GM20000 (cell line): ENCODE measurements around the gene PSAT1.
A peak's percentile ranks its signal among the peaks of the same experiment; 100 is the strongest.

ENCODE experiments used
- DNase-seq: peaks from one replicate; pipeline ENCODE4 v3.0.0; 2012; ENCODE audit warnings: low spot score
- CTCF ChIP-seq: IDR thresholded peaks from 2 replicates; pipeline ENCODE4 v1.5.1; 2012; ENCODE audit warnings: mild to moderate bottlenecking, control low read depth; ENCODE audit errors: extremely low read depth, missing control alignments

PSAT1 gene

GRCh38 chr9:78296893-78297671, at the start of gene PSAT1:
Gene PSAT1, plus strand, starts transcription at chr9:78297125. Its CDS starts 86 bp downstream, at chr9:78297211.
- TF ChIP-seq CTCF: no peak
- DNase-seq: peak; percentile 97

GRCh38 chr9:78248635-78249034, 48.3 kb upstream of the PSAT1 start:
- no peak for DNase-seq
- TF ChIP-seq CTCF: no peak

GRCh38 chr9:78249542-78249941, 47.4 kb upstream of the PSAT1 start:
- TF ChIP-seq CTCF: no peak
- DNase-seq: no peak

- DNase-seq: no peak
- TF ChIP-seq CTCF: no peak
Observed at GRCh38 chr9:78252616-78253015, 44.3 kb upstream of the PSAT1 start.

GRCh38 chr9:78253285-78253684, 43.6 kb upstream of the PSAT1 start:
- DNase-seq: no peak

GRCh38 chr9:78261403-78262001, 35.4 kb upstream of the PSAT1 start:
- TF ChIP-seq CTCF: peak; percentile 48
- DNase-seq: peak; percentile 25

More at GRCh38 chr9:78253285-78253684, 43.6 kb upstream of the PSAT1 start:
- no peak for TF ChIP-seq CTCF

- no peak for TF ChIP-seq CTCF
- DNase-seq: no peak
Observed at GRCh38 chr9:78262655-78263054, 34.3 kb upstream of the PSAT1 start.
